Measurements from ENCODE around the gene ZBED4. TPM values are rescaled to one million over a fixed set of nuclear protein-coding genes. Genes with fewer than 3 reads are reported as not detected.

The ZBED4 gene
- total and polyA plus RNA-seq, 2 of the 13 experiments (the other 11 are each of a cell fraction or from before 2014, with no cell fraction given) = 5.4 to 9.6 TPM

DNA sequence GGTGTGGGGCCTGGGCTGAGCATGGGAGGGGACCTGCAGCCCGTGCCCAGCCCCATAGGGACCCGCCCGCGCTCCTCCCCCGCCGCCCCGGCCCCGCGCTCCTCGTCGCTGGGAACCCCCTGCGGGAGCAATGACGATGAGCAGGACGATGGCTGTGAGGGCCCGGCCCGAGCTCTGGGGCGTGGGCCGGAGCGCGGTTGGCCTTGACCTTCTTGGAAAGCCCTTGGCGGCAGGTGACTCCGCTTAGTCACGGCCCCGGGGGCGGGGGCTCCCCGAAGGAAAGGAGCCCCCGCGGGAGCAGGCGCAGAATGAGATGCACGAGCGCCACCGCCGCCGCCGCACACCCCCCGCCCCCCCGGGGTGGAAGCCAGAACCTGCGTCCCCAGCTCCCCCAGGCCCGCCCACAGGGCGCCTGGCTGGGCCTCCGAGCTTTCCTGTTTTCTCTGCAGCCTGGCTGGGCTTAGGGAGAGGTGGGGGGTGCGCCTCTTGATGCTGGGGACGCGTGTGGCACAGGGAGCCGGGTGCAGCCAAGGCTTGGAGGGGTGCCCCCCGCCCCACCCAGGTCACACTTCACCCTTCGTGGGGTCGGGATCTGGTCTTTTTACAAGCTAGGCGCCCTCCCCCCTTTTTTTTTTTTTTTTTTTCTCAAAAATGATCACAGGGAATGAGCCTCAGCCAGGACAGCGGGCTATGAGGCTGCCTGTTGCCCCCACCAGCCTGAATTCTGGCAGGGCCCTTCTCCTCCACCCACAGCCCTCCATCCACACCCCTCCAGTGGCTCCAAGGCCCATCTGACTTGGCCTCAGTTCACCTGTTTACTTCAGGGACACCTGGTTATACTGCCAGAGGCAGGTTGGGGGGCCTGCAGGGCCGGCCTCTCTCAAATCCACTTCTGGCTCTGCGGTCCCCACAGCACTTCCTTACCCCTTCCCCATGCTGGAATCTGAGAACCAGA lies 82.7 kb downstream of the ZBED4 start (continued):
- TF ChIP-seq, protein P1, sequence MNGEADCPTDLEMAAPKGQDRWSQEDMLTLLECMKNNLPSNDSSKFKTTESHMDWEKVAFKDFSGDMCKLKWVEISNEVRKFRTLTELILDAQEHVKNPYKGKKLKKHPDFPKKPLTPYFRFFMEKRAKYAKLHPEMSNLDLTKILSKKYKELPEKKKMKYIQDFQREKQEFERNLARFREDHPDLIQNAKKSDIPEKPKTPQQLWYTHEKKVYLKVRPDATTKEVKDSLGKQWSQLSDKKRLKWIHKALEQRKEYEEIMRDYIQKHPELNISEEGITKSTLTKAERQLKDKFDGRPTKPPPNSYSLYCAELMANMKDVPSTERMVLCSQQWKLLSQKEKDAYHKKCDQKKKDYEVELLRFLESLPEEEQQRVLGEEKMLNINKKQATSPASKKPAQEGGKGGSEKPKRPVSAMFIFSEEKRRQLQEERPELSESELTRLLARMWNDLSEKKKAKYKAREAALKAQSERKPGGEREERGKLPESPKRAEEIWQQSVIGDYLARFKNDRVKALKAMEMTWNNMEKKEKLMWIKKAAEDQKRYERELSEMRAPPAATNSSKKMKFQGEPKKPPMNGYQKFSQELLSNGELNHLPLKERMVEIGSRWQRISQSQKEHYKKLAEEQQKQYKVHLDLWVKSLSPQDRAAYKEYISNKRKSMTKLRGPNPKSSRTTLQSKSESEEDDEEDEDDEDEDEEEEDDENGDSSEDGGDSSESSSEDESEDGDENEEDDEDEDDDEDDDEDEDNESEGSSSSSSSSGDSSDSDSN (CRISPR knock-in tag; IDR thresholded peaks at IDR 0.05) = peak; percentile 67
- no peak for TF ChIP-seq ZNF34 (CRISPR knock-in tag; IDR thresholded peaks at IDR 0.05; ENCODE audit: borderline replicate concordance)
- TF ChIP-seq, protein P2, sequence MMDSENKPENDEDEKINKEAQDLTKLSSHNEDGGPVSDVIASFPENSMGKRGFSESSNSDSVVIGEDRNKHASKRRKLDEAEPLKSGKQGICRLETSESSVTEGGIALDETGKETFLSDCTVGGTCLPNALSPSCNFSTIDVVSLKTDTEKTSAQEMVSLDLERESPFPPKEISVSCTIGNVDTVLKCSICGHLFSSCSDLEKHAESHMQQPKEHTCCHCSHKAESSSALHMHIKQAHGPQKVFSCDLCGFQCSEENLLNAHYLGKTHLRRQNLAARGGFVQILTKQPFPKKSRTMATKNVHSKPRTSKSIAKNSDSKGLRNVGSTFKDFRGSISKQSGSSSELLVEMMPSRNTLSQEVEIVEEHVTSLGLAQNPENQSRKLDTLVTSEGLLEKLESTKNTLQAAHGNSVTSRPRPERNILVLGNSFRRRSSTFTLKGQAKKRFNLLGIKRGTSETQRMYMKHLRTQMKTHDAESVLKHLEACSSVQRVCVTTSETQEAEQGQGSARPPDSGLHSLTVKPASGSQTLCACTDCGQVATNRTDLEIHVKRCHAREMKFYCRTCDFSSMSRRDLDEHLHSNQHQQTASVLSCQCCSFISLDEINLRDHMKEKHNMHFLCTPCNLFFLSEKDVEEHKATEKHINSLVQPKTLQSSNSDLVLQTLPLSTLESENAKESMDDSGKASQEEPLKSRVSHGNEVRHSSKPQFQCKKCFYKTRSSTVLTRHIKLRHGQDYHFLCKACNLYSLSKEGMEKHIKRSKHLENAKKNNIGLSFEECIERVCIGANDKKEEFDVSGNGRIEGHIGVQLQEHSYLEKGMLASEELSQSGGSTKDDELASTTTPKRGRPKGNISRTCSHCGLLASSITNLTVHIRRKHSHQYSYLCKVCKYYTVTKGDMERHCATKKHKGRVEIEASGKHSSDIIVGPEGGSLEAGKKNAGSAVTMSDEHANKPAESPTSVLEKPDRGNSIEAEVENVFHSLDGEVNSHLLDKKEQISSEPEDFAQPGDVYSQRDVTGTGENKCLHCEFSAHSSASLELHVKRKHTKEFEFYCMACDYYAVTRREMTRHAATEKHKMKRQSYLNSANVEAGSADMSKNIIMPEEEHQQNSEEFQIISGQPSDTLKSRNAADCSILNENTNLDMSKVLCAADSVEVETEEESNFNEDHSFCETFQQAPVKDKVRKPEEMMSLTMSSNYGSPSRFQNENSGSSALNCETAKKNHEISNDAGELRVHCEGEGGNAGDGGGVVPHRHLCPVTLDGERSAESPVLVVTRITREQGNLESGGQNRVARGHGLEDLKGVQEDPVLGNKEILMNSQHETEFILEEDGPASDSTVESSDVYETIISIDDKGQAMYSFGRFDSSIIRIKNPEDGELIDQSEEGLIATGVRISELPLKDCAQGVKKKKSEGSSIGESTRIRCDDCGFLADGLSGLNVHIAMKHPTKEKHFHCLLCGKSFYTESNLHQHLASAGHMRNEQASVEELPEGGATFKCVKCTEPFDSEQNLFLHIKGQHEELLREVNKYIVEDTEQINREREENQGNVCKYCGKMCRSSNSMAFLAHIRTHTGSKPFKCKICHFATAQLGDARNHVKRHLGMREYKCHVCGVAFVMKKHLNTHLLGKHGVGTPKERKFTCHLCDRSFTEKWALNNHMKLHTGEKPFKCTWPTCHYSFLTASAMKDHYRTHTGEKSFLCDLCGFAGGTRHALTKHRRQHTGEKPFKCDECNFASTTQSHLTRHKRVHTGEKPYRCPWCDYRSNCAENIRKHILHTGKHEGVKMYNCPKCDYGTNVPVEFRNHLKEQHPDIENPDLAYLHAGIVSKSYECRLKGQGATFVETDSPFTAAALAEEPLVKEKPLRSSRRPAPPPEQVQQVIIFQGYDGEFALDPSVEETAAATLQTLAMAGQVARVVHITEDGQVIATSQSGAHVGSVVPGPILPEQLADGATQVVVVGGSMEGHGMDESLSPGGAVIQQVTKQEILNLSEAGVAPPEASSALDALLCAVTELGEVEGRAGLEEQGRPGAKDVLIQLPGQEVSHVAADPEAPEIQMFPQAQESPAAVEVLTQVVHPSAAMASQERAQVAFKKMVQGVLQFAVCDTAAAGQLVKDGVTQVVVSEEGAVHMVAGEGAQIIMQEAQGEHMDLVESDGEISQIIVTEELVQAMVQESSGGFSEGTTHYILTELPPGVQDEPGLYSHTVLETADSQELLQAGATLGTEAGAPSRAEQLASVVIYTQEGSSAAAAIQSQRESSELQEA (CRISPR knock-in tag; IDR thresholded peaks at IDR 0.05; ENCODE audit: not compliant biosample characterization) = no peak
- peak; percentile 53; the same call in 1 of the 2 replicates for TF ChIP-seq HOXA5 (CRISPR knock-in tag; IDR thresholded peaks at IDR 0.05)
- TF ChIP-seq, protein P3, sequence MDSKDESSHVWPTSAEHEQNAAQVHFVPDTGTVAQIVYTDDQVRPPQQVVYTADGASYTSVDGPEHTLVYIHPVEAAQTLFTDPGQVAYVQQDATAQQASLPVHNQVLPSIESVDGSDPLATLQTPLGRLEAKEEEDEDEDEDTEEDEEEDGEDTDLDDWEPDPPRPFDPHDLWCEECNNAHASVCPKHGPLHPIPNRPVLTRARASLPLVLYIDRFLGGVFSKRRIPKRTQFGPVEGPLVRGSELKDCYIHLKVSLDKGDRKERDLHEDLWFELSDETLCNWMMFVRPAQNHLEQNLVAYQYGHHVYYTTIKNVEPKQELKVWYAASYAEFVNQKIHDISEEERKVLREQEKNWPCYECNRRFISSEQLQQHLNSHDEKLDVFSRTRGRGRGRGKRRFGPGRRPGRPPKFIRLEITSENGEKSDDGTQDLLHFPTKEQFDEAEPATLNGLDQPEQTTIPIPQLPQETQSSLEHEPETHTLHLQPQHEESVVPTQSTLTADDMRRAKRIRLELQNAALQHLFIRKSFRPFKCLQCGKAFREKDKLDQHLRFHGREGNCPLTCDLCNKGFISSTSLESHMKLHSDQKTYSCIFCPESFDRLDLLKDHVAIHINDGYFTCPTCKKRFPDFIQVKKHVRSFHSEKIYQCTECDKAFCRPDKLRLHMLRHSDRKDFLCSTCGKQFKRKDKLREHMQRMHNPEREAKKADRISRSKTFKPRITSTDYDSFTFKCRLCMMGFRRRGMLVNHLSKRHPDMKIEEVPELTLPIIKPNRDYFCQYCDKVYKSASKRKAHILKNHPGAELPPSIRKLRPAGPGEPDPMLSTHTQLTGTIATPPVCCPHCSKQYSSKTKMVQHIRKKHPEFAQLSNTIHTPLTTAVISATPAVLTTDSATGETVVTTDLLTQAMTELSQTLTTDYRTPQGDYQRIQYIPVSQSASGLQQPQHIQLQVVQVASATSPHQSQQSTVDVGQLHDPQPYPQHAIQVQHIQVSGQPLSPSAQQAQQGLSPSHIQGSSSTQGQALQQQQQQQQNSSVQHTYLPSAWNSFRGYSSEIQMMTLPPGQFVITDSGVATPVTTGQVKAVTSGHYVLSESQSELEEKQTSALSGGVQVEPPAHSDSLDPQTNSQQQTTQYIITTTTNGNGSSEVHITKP (CRISPR knock-in tag; IDR thresholded peaks at IDR 0.05; ENCODE audit: low read depth) = no peak
- peak; percentile 61 for TF ChIP-seq ELF3 (CRISPR knock-in tag; IDR thresholded peaks at IDR 0.05)
- peak; percentile 78; the same call in 1 of the 2 replicates for TF ChIP-seq NFKBIZ (CRISPR knock-in tag; IDR thresholded peaks at IDR 0.05)
- TF ChIP-seq SOX6 (IDR thresholded peaks at IDR 0.05) = no peak
- peak; percentile 81 for TF ChIP-seq SOX6 (CRISPR knock-in tag; IDR thresholded peaks at IDR 0.05)
- no peak for TF ChIP-seq RBM22 (optimal IDR thresholded peaks at IDR 0.05; ENCODE audit: low read length)
- no peak for TF ChIP-seq MIER2 (CRISPR knock-in tag; IDR thresholded peaks at IDR 0.05)
- TF ChIP-seq GATAD1 (CRISPR knock-in tag; IDR thresholded peaks at IDR 0.05) = peak; percentile 68
- peak; percentile 81 for TF ChIP-seq ZNF430 (CRISPR knock-in tag; IDR thresholded peaks at IDR 0.05)
- peak; percentile 77 for TF ChIP-seq NR2C2 (CRISPR knock-in tag; IDR thresholded peaks at IDR 0.05; ENCODE audit: borderline replicate concordance)

Measured in HepG2 (cell line).